DOHH2 (cell line): ENCODE results near the gene IFRD1.

Experiments used
- EZH2phosphoT487 ChIP-seq: fragments of 200-600 bp; sonication (generic); IDR thresholded peaks from 2 replicates; pipeline ENCODE4 v1.6.1; 2017; ENCODE audit warnings: borderline replicate concordance, mild to moderate bottlenecking, antibody characterized with exemption, low read length, moderate library complexity, mixed read lengths
- TF ChIP-seq, protein P1 (sequence below): fragments of 200-600 bp; sonication (generic); IDR thresholded peaks from one replicate; pipeline ENCODE4 v1.5.1; 2014; ENCODE audit warnings: antibody characterized with exemption, mild to moderate bottlenecking, low read depth, low read length; ENCODE audit not compliant: poor library complexity, severe bottlenecking

GRCh38 chr7:112449902-112450806 lies at the start of gene IFRD1:
- TF ChIP-seq, protein P1, sequence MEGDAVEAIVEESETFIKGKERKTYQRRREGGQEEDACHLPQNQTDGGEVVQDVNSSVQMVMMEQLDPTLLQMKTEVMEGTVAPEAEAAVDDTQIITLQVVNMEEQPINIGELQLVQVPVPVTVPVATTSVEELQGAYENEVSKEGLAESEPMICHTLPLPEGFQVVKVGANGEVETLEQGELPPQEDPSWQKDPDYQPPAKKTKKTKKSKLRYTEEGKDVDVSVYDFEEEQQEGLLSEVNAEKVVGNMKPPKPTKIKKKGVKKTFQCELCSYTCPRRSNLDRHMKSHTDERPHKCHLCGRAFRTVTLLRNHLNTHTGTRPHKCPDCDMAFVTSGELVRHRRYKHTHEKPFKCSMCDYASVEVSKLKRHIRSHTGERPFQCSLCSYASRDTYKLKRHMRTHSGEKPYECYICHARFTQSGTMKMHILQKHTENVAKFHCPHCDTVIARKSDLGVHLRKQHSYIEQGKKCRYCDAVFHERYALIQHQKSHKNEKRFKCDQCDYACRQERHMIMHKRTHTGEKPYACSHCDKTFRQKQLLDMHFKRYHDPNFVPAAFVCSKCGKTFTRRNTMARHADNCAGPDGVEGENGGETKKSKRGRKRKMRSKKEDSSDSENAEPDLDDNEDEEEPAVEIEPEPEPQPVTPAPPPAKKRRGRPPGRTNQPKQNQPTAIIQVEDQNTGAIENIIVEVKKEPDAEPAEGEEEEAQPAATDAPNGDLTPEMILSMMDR = no peak
- no peak for TF ChIP-seq EZH2phosphoT487
